BLaER1 treated with 17β-estradiol and CSF1 and Interleukin-3, amounts not matched to agents 10 nM and 100 nM (cell line): ENCODE measurements around the gene TEKT5.

Experiments
- H3K27ac ChIP-seq, 11 experiments: shearing (Covaris generic); formaldehyde crosslinking; 2 replicates each; pipeline ENCODE4 v1.8.1; 2022
- H3K27me3 ChIP-seq, 11 experiments: shearing (Covaris generic); formaldehyde crosslinking; 2 replicates each; pipeline ENCODE4 v1.8.1; 2022
- H3K36me3 ChIP-seq, 11 experiments: shearing (Covaris generic); formaldehyde crosslinking; 2 replicates each; pipeline ENCODE4 v1.8.1; 2022
- H3K4me1 ChIP-seq, 10 experiments: shearing (Covaris generic); formaldehyde crosslinking; 2 replicates each; pipeline ENCODE4 v1.8.1; 2022
- H3K4me2 ChIP-seq, 11 experiments: shearing (Covaris generic); formaldehyde crosslinking; 2 replicates each; pipeline ENCODE4 v1.8.1; 2022
- H3K4me3 ChIP-seq, 10 experiments: shearing (Covaris generic); formaldehyde crosslinking; 2 replicates each; pipeline ENCODE4 v1.8.1; 2022
- H3K9ac ChIP-seq, 11 experiments: shearing (Covaris generic); formaldehyde crosslinking; 2 replicates each; pipeline ENCODE4 v1.8.1; 2022
- H3K9me3 ChIP-seq, 11 experiments: shearing (Covaris generic); formaldehyde crosslinking; replicated peaks in 1 of 11; 2 replicates each; pipeline ENCODE4 v1.8.1; 2022
- H4K20me1 ChIP-seq, 11 experiments: shearing (Covaris generic); formaldehyde crosslinking; 2 replicates each; pipeline ENCODE4 v1.8.1; 2022
- Cebpa-rat ChIP-seq, 11 experiments: shearing (Covaris generic); IDR thresholded peaks; 2 replicates each; pipeline ENCODE4 v1.8.1; 2022

Gene TEKT5

DNA sequence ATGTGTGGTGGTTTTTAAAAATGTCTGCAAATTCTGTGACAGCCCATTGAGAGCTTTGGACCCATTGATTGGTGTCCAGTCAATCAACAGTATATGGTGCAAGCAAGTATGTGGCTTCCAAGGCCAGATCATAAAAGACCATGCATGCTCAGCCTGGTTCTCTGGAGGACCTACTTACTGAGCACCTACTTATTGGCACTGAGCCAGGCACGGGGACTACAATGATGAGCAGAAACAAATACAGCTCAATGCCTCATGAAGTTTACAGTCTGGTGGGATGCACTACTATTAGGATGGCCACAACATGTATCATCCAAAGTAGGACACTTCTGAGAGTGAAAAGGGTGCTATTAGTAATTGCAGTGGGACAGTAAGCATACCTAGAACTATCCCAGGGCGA is 107.1 kb downstream of the TEKT5 start:
- Histone ChIP-seq H3K9ac (no peak overlapping the region), H3K4me3 (no peak overlapping the region), H3K27ac (no peak overlapping the region), H3K27me3 (peaks cover 0 to 5% (median 0%) of the 10 kb centered on the region in 11 experiments; a peak in 3 of 22 replicates), H3K36me3 (no peaks in the 10 kb centered on the region), H3K4me1 (peaks cover 0 to 10% (median 5%) of the 10 kb centered on the region in 10 experiments; a peak in 9 of 20 replicates), H3K4me2 (no peak overlapping the region), H3K9me3 (peaks cover 0 to 8% (median 0%) of the 10 kb centered on the region in 11 experiments; a peak in 3 of 22 replicates), H4K20me1 (no peaks in the 10 kb centered on the region)
- TF ChIP-seq Cebpa-rat (IDR thresholded peaks at IDR 0.05) = no peak

- Histone ChIP-seq H3K27me3 (peaks cover 7 to 31% (median 22%) of the 10 kb centered on the region in 11 experiments), H3K9me3 (peaks cover 0 to 8% (median 0%) of the 10 kb centered on the region in 11 experiments; a peak in 3 of 22 replicates), H3K36me3 (no peaks in the 10 kb centered on the region), H4K20me1 (no peaks in the 10 kb centered on the region), H3K27ac (no peak overlapping the region), H3K4me1 (peaks cover 4 to 27% (median 20%) of the 10 kb centered on the region in 10 experiments; a peak in 16 of 20 replicates), H3K4me2 (no peak overlapping the region), H3K9ac (no peak overlapping the region), H3K4me3 (no peak overlapping the region)
- TF ChIP-seq Cebpa-rat (IDR thresholded peaks at IDR 0.05) = no peak
Observed at GRCh38 chr16:10584981-10585438, 109.7 kb downstream of the TEKT5 start.

DNA sequence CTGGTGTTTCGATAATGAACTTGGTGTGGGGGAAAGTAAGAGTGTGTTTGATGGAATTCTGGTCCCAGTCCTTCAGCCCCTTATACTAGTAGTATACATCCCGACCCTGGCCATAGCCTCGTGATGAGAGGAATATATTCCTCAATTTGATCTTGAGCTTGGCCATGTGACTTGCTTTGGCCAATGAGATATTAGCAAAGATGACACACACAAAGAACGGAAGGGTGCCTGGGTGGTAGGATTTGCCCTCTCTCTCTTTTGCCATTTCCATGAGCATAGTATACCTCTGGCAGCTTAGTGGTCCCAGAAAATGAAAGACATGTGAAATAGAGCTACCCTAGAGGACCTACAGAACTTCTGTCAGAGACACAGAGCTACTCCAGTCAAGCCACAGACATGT is 111.5 kb downstream of the TEKT5 start:
- H3K4me1 ChIP-seq = peaks cover 14 to 36% (median 29%) of the 10 kb centered on the region in 10 experiments; a peak in 19 of 20 replicates
- no peak overlapping the region for H3K4me2 ChIP-seq
- H3K27ac ChIP-seq = no peak overlapping the region
- peaks cover 0 to 10% (median 0%) of the 10 kb centered on the region in 11 experiments; a peak in 2 of 22 replicates for H4K20me1 ChIP-seq
- H3K9ac ChIP-seq = no peak overlapping the region
- H3K4me3 ChIP-seq = no peak overlapping the region
- no peaks in the 10 kb centered on the region for H3K36me3 ChIP-seq
- H3K27me3 ChIP-seq = peaks cover 21 to 49% (median 40%) of the 10 kb centered on the region in 11 experiments
- TF ChIP-seq Cebpa-rat (IDR thresholded peaks at IDR 0.05) = no peak
- peaks cover 0 to 8% (median 0%) of the 10 kb centered on the region in 11 experiments; a peak in 3 of 22 replicates for H3K9me3 ChIP-seq

GRCh38 chr16:10581507-10581906 is 113.2 kb downstream of the TEKT5 start:
- Histone ChIP-seq H3K4me2 (peak overlapping the region in 10 of 11 experiments; percentile 91 to 99 (median 97); a peak in 16 of 22 replicates), H3K9ac (no peak overlapping the region), H3K36me3 (no peaks in the 10 kb centered on the region), H3K27me3 (peaks cover 21 to 52% (median 44%) of the 10 kb centered on the region in 11 experiments), H3K9me3 (peaks cover 0 to 8% (median 0%) of the 10 kb centered on the region in 11 experiments; a peak in 3 of 22 replicates), H4K20me1 (peaks cover 0 to 12% (median 0%) of the 10 kb centered on the region in 11 experiments; a peak in 2 of 22 replicates), H3K27ac (no peak overlapping the region), H3K4me3 (no peak overlapping the region), H3K4me1 (peaks cover 25 to 52% (median 43%) of the 10 kb centered on the region in 10 experiments)
- TF ChIP-seq Cebpa-rat (IDR thresholded peaks at IDR 0.05) = peak in 7 of 11 experiments; percentile 36 to 81 (median 56); a peak in 10 of 22 replicates

DNA sequence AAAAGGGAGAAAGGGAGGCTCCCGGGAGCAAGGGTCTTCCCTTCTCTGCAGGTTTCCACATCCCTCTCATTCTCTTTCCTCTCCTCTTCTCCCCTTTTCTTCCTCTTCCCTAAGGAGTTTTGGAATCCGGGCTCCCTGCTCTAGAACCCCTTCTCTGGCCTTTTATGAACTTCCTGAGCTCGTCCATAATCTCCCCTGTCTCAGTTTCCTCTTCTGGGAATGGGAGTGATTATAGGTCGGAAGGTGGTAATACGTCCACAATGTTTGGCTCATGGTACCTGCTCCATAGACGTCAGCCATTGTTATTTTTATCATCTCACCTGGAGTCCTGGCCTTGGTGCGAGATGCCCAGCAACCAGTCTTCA is 113.9 kb downstream of the TEKT5 start:
- peaks cover 0 to 12% (median 0%) of the 10 kb centered on the region in 11 experiments; a peak in 2 of 22 replicates for H4K20me1 ChIP-seq
- peak overlapping the region; percentile 73 to 85 (median 80) for H3K9ac ChIP-seq
- H3K27ac ChIP-seq = peak overlapping the region in 10 of 11 experiments; percentile 56 to 81 (median 72); a peak in 18 of 22 replicates
- peaks cover 0 to 8% (median 0%) of the 10 kb centered on the region in 11 experiments; a peak in 3 of 22 replicates for H3K9me3 ChIP-seq
- H3K27me3 ChIP-seq = peaks cover 21 to 52% (median 44%) of the 10 kb centered on the region in 11 experiments
- peak overlapping the region; percentile 91 to 99 (median 98) for H3K4me2 ChIP-seq
- H3K4me3 ChIP-seq = peak overlapping the region; percentile 65 to 80 (median 75)
- TF ChIP-seq Cebpa-rat (IDR thresholded peaks at IDR 0.05) = no peak
- peaks cover 32 to 59% (median 50%) of the 10 kb centered on the region in 10 experiments for H3K4me1 ChIP-seq
- H3K36me3 ChIP-seq = no peaks in the 10 kb centered on the region

GRCh38 chr16:10579965-10580882 is 114.5 kb downstream of the TEKT5 start, which contains the start of gene EMP2:
Gene EMP2, minus strand, starts transcription at chr16:10580598. Its CDS starts 32,981 bp downstream, at chr16:10547617.
- H3K27ac ChIP-seq = peak within 1 kb of the TSS; percentile 34 to 81 (median 72); a peak in 21 of 22 replicates

DNA sequence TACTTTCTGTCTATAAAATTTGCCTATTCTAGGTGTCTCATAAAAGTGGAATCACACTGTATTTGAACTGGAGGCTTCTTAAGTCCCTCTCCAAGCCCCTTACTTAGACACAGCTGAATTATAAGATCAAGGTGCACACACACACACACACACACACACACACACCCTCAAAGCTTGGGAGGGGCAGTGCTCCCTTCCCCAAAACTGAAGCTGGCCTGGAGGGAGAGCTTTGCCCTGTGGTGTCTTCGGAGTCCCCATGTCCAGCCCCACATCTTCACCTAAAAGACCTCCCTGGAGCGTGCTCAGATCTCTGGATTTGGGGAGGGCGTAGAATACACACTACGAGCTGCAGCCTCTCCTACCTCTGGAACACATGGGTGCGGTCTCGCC is 115.2 kb downstream of the TEKT5 start:
- peaks cover 0 to 12% (median 0%) of the 10 kb centered on the region in 11 experiments; a peak in 2 of 22 replicates for H4K20me1 ChIP-seq
- TF ChIP-seq Cebpa-rat (IDR thresholded peaks at IDR 0.05) = no peak

More at GRCh38 chr16:10579965-10580882, 114.5 kb downstream of the TEKT5 start, which contains the start of gene EMP2:
- TF ChIP-seq Cebpa-rat (IDR thresholded peaks at IDR 0.05) = no peak
- no peaks in the 10 kb centered on the region for H3K36me3 ChIP-seq
- H3K9me3 ChIP-seq = peaks cover 0 to 8% (median 0%) of the 10 kb centered on the region in 11 experiments; a peak in 3 of 22 replicates
- H3K27me3 ChIP-seq = peaks cover 21 to 52% (median 44%) of the 10 kb centered on the region in 11 experiments
- peaks cover 0 to 12% (median 0%) of the 10 kb centered on the region in 11 experiments; a peak in 2 of 22 replicates for H4K20me1 ChIP-seq
- peak within 1 kb of the TSS; percentile 91 to 99 (median 98) for H3K4me2 ChIP-seq
- peaks cover 38 to 65% (median 56%) of the 10 kb centered on the region in 10 experiments for H3K4me1 ChIP-seq
- peak within 1 kb of the TSS; percentile 65 to 80 (median 75) for H3K4me3 ChIP-seq
- peak within 1 kb of the TSS; percentile 73 to 85 (median 80) for H3K9ac ChIP-seq

More for the DNA sequence above, 115.2 kb downstream of the TEKT5 start:
- Histone ChIP-seq H3K4me2 (peak overlapping the region; percentile 91 to 99 (median 98)), H3K4me3 (peak overlapping the region; percentile 65 to 80 (median 75)), H3K27ac (peak overlapping the region in 9 of 11 experiments; percentile 59 to 81 (median 73); a peak in 12 of 22 replicates), H3K9ac (peak overlapping the region; percentile 73 to 85 (median 80); a peak in 21 of 22 replicates), H3K27me3 (peaks cover 21 to 52% (median 44%) of the 10 kb centered on the region in 11 experiments), H3K36me3 (no peaks in the 10 kb centered on the region), H3K9me3 (peaks cover 0 to 8% (median 0%) of the 10 kb centered on the region in 11 experiments; a peak in 3 of 22 replicates), H3K4me1 (peaks cover 45 to 72% (median 62%) of the 10 kb centered on the region in 10 experiments)
